ENCODE measurements around the gene CALML3. TPM values are rescaled to one million over a fixed set of nuclear protein-coding genes. Genes with fewer than 3 reads are reported as not detected.
"Not testable (repeated sequence)": the region's sequence is repeated elsewhere in the genome, so short reads cannot be mapped to it uniquely, and the experiment has no call there.

CALML3 gene
- total RNA-seq, 1 donor from 2014 or later: not detected

DNA sequence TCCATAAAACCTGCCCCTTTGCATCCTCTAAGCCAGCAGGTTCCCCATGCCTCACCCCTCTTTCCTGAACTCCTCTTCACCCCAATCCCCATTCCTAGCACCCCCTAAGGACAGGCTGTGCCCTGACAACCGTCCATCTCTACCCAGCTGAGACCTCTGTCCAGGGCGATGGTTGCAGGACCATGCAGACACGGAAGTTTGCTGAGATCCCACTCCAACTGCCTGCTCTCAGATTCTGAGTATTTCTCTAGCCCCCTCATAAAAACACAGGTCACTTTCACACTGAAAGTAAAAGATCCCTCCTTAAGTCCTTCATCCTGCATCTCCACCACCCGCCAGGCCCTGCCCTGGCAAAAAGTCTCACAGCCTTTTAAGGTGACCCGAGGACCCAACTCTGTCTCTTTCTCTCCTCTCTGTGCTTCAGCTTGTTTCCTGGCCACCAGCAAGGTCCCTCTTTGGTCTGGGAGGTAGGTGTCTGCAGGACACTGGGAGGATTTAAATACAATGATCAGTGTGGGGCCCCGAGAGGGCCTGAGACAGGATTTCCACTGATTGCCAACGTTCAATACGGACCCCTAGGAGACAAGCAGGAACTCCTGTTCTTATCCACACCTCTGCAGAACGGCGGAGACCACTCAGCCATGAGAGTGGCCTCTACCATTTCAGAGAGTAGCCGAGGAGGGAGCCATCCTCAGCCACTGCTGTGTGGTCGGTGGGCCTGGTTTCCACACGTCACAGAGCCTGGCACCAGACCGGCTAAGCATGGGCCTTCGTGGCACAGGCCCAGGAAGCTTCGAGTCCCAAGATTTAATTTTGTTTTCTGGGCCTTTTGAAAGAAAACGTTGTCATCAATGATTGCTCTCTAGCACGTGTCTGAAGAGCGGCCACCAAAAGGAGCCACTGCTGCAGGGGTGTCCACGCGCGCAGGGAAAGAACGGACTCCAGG, 27.9 kb downstream of the CALML3 start:
- DNase-seq (ENCODE audit: low spot score): no peak

DNA sequence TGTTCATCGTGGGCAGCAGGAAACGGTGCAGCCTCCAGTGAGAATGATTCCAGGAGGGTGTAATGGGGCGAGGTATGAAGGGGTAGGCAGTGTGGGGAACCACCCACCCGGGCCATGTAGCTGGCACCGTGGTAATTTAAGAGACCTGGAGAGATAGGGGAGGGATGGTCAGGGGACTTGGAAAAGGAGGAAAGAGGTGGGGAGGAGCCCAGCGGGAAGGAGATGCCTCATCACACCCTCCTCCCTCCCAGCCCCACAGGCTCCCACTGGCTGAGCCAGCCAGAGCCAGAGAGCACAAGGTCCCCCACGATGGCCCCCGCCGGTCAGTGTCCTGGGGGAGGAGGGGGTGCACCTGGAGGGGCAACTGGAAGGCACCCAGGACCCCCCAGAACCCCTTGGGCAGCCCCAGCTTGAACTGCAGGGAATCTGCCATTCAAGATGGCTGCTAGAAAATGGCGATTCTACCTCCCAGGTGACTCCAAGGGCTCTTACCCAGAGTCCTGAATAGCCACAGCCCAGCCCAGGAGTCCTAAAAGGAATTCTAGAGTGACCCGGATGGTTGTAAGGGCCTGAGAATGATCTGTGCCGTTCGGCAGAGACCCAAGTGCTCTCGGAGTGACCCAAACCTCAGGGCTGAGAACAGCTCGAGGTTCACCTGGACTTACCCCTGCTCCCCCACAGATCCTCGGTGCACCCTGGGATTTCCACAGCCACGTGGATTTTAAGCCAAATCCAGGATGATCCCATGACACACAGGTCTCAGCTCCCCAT, 28.8 kb downstream of the CALML3 start:
- ATAC-seq (peak; percentile 12), DNase-seq (ENCODE audit: low spot score) (no peak)

More for the DNA sequence above, 27.9 kb downstream of the CALML3 start:
- no peak for ATAC-seq

DNA sequence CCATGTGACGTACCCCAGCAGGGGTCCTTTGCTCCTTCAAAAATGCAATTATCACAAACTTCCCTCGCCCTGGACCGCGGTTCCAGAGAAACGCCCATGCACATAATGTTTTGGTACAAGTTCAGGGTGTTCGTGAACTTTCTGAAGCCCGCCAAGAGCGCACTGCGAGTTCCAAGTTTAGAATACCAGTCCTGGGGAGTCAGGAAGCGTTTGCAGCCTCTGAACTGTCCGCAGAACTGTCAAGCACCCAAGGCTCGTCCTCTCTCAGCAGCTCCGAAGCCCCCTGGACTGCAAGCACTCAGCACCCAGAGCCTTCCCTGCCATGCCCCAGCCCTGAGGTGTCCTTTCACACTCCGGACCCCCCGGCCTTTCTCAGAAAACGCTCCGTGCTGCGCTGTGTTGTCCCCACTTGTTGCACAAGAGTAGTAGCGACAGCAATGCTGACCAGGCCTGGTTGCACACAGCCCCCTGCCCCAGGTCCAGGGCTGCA, 30.3 kb downstream of the CALML3 start:
- no peak for DNase-seq (ENCODE audit: low spot score)
- no peak for ATAC-seq

DNA sequence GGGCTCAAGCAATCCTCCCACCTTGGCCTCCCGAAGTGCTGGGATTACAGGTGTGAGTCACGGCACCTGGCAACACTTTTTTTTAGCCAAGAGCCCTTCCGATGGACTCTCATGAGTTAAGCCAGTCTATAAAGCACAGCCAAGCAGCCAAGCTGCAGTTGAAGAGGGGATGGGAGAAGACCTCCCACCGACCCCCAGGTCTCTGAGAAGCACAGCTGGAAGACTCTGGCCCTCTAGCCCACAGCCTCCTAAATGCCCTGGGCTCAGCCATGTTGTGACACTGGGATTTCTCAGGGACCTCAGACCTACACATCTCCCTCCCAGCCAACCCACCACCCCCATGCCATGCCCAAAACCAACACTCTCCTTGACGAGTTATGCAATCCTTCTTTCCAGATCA, 31.1 kb downstream of the CALML3 start:
- no peak for ATAC-seq
- peak; percentile 39 for DNase-seq (ENCODE audit: low spot score)

DNA sequence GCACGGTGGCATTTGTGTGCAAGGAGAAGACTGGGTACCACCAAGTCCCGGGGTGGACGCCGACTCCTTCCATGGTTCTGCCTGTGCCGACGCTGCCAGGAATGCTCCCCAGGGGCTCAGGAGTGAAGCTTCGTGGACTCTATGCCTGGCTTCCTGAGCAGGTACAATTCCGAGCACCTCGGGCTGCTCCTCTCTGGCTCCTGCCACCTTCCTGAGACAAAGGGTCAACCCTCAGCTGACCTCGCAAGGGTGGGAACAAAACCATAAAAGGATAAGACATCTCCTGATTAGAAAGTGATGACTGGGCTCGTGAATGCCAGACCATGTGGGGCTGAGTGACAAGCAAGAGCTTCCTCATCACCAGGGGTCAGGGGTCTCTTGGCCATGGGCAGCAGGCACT, 31.8 kb downstream of the CALML3 start:
- DNase-seq (ENCODE audit: low spot score) (peak; percentile 27), ATAC-seq (no peak)

DNA sequence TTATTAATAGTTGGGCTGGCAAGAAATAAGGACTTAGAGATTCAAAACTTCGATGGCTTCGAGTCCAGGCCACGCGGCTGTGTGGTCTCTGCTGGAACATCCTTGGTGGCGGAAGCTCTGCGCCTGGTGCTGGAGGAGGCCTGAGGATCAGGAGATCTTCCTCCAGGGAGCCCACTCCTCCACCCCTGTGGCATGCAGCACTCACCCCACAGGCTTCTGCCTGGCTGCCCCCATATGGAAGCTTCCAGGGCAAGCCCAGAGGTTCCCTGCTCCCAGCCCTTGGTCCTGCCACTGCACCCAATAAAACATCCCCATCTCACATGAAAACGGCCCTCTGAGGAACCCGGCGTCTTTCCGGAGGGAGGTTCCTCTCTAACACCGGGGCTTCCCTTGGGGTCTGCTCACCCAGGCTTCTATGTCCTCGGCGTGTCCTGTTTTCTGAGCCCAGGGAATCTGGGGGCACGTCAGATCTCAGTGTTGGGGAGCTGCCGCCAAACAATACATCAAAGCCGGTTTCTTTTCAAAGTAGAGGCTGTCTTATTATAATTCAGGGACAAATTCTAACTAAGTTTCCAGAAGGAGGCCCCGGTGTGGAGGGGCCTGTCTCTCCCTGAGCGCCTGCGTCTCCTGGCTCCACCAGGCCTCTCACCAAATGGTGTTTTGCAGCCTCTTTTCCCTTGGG, 32.4 kb downstream of the CALML3 start:
- DNase-seq (ENCODE audit: low spot score): peak; percentile 39
- ATAC-seq: no peak

DNA sequence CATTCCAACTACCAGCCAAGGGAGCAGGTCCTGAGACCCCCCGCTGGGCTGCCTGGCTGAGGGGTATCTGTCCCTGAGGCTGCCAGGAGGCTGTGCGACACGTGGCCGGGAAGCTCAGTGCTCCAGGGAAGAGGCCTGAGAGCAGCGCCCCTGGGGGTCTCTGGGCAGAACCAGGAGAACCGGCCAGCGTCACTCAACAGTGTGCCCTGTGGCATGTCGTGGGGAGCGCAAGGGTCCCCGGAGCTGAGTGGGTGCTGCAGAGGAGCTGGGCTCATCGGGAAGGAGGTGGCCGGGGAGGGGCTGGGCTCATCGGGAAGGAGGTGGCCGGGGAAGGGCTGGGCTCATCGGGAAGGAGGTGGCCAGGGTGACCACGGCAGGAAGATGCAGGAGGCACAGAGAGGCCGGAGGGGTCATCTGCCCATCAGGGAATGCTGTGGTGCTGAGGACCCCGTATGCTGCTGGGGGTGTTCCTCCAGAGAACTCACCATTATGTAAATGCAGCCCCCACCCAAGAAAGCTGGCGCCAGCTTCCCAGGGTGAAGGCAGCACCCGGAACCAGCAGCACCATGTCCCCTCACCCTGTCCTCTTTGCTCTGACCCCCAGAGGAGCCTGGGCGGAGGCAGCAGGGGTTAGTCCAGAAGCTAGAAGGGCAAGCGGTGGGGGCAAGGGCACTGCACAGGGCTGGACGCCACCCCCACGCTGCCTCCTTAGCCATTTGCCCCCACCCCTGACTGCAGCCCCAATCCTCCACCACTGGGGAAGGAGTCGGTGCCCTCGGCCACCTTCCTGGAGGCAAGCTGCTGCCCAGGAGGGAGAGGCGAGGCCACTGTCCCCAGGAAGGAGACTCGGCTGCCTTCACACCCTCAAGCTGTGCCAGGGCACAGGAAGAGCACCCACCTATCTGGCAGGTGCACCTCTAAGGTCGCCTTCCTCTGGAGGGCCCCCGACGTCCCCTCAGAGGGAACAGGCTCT, 33.3 kb downstream of the CALML3 start:
- DNase-seq (ENCODE audit: low spot score) (peak; percentile 42), ATAC-seq (no peak)

GRCh38 chr10:5559022-5559421, 34.3 kb downstream of the CALML3 start:
- not testable (repeated sequence) for ATAC-seq
- DNase-seq (ENCODE audit: low spot score): peak; percentile 3

DNA sequence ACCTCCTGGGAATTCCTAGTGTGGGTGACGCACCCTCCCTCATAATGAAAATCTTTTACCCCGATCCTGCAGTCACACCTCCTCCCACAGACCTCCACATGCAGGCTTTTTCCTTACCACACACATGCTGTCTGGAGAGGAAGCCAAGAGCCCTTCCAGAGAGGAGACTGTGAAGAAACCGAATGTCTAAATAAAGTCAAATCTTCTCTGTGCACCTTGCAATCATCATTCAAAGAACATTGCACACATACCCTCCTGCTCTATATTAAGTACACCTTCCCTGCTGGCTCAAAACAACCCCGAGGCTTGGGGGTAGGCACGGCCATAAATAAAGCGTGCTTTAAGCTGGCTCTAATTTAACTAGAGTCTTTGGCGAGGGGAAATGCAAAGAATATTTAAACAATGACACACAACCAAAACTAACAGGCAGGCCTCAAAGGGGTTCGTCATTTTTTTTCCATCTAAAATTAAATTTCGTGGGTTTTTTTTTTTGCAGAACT, 34.9 kb downstream of the CALML3 start:
- ATAC-seq: no peak
- peak; percentile 5 for DNase-seq (ENCODE audit: low spot score)

DNA sequence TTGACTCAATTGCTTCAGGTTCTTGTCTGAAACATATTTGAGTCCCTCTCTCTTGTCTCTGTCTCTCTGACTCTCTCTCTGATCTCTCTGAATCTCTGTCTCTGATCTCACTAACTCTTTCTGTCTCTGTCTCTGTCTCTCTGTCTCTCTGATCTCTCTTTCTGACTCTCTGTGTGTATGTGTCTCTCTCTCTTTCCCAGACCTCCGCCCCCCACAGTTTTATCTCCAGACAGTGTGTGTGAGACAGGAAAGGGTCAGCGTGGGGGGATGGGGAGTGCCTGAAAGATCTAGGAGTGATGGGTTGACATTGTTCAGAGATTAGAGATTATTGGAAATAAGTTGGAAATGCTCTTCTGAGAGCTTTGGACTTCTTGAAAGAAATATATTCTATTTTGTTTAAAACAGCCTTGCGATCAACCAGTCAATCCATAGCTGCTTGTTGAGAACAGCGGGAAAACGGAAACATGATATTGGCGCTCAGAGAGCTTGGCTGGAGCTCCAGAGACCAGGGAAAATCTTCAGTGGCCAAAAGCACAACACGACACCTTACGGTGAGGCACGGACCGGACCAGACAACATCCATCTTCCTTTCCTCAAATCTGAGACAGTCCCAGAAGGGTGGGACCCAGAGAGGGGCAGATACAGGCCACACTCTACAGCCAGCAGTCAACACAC, 35.5 kb downstream of the CALML3 start:
- ATAC-seq: no peak
- peak; percentile 32 for DNase-seq (ENCODE audit: low spot score)

GRCh38 chr10:5560817-5561703, 36.3 kb downstream of the CALML3 start:
- DNase-seq (ENCODE audit: low spot score) (peak; percentile 41), ATAC-seq (no peak)

- DNase-seq (ENCODE audit: low spot score) (peak; percentile 32), ATAC-seq (no peak)
Observed at GRCh38 chr10:5561704-5562645, 37.2 kb downstream of the CALML3 start.

GRCh38 chr10:5563321-5563961, 38.7 kb downstream of the CALML3 start:
- peak; percentile 39 for DNase-seq (ENCODE audit: low spot score)
- no peak for ATAC-seq

- DNase-seq (ENCODE audit: low spot score) (peak; percentile 37), ATAC-seq (no peak)
Observed at GRCh38 chr10:5563991-5564536, 39.3 kb downstream of the CALML3 start.

GRCh38 chr10:5564537-5565204, 39.9 kb downstream of the CALML3 start:
- ATAC-seq: peak; percentile 10
- peak; percentile 33 for DNase-seq (ENCODE audit: low spot score)

DNA sequence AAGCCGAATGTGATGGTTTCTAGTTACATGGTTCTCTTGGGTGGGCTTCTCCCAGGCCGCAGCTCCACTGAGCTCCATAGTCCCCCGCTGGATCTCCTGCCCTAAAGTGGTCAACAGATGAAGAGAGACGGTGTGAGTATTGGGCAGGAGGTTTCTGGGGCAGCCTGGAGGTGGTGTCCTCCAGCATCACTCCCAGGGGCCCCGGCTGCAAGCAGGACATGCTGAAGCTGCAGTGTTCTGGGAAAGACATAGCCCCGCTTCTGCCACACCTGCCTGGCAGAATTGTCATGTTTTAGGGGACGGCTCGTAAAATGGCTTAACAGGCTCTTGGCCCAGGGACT, 40.4 kb downstream of the CALML3 start:
- ATAC-seq (no peak), DNase-seq (ENCODE audit: low spot score) (peak; percentile 22)

All from left lobe of liver (tissue), 2 donors.